Pancreas (tissue), 10 donors: ENCODE results near the gene MAPK7. TPM values are rescaled to one million over a fixed set of nuclear protein-coding genes. Genes with fewer than 3 reads are reported as not detected.

Experiments used
- ATAC-seq, 4 donors: fragments of 200-7000 bp; cut with Tn5 transposase; one replicate each; pipeline versions ENCODE4 v1.8.0 to v1.9.1; 2020; ENCODE audit warnings: mild to moderate bottlenecking in 4 of 4, moderate library complexity in 4 of 4
- DNase-seq, 6 donors: peaks; one replicate each; pipeline ENCODE4 v3.0.0-alpha.2; 2020
- FAIRE-seq: peaks from 2 replicates; lab custom pipeline; 2012; peaks lifted over from hg19 to GRCh38; lab: Jason Lieb, UNC
- H3K27ac ChIP-seq, 4 donors: fragments of 200-600 bp; sonication (generic); 1 replicate in 3 of 4; 2 replicates in 1 of 4; pipeline versions ENCODE4 v1.5.0 to v1.8.0; 2020
- H3K27me3 ChIP-seq, 4 donors: fragments of 200-600 bp; one replicate each; pipeline ENCODE4 v1.8.0; 2021
- H3K36me3 ChIP-seq, 3 donors: fragments of 200-600 bp; sonication (generic) in 1 of 3; one replicate each; pipeline versions ENCODE4 v1.5.0 to v1.8.0; 2020 to 2021
- H3K4me1 ChIP-seq, 3 donors: fragments of 200-600 bp; one replicate each; pipeline ENCODE4 v1.8.0; 2021
- H3K4me3 ChIP-seq, 4 donors: fragments of 200-600 bp; sonication (generic) in 2 of 4; one replicate each; pipeline versions ENCODE4 v1.5.0 to v1.8.0; 2020 to 2021
- H3K9me3 ChIP-seq, 4 donors: fragments of 200-600 bp; one replicate each; pipeline ENCODE4 v1.8.0; 2021
- WGBS, 2 donors: extraction: QIAGEN DNeasy Blood & Tissue Kit; methylation state at CpG; one replicate each; pipeline ENCODE4 v1.1.7; 2013; 5-methylcytosine and 5-hydroxymethylcytosine counted together
- intact Hi-C, 3 donors: fragments of 100-400 bp; cut with DNase I; formaldehyde crosslinking; loops; one replicate each; pipeline versions ENCODE4 v1.11.1 to v1.14.2; 2022
- polyA plus RNA-seq, 2 donors: library from polyadenylated mRNA; stranded (reverse); fragments of 200-250 nt; gene quantifications; one replicate each; pipeline ENCODE4 v1.2.3, GENCODE V29; 2013
- total RNA-seq, 6 donors: library from RNA; stranded (reverse); fragmentation: NEBNext Ultra II Directional in 4 of 6; extraction: Animal tissue kit (Norgen Biotek cat#: 25700) in 4 of 6; gene quantifications; one replicate each; pipeline versions ENCODE4 v1.2.1 to v1.2.4, GENCODE V29; 2021 to 2023
- TF ChIP-seq, protein P1 (sequence below), 4 donors: fragments of 200-600 bp; sonication (generic) in 3 of 4; IDR thresholded peaks; one replicate each; pipeline versions ENCODE4 v1.5.0 to v1.8.0; 2021; ENCODE audit warnings: antibody characterized with exemption in 4 of 4
- donor health status: healthy with polysubstance abuse.
- donor health status: DM: no; HTN: no; CAD: no; lungs with moderate emphysema.
- donor health status: DM: no; HTN: no; CAD: no.
- donor health status: control.
- donor health status: control.
- donor health status: Bipolar disorder and iron deficiency.
- donor health status: DM: yes; HTN: yes; CAD: no.
- donor health status: DM: no; HTN: no; CAD: no.
- donor health status: DM: no; HTN: no; CAD: no.
- donor health status: DM: yes; HTN: yes; CAD: no.

The MAPK7 gene
- total and polyA plus RNA-seq, 8 donors, result 3.4 to 10.5 (median 7.9) TPM

DNA sequence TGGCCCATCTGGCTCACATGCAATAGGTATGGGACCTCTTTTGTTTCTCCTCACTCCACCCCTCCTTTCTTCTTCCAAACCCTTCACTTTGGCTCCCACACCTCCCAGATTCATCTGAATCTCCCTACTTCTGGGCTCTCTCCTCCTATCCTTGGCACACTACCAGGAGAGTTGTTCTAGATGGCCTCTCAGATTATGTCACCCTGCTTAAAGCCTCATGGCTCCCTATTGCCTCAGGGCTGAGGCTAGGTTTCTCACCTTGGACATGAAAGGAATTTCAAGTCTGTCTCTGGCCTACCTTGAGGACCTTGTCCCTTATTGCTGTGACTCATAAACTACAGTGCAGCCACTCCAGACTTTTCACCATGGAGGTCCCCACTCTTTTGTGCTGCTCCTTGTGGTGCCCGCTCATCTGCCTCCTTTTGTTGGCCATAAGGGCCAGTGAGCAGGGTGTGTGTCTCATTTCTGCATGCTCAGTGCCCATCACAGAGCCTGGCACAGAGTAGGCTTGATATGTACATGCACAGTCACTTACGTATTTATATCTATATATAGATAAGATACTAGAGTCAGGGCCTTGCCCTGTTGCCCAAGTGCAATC lies 9.7 kb downstream of the MAPK7 start:
- no peaks in the 10 kb centered on the region for H3K4me1 ChIP-seq
- no peaks in the 10 kb centered on the region for H3K27me3 ChIP-seq
- no peaks in the 10 kb centered on the region for H3K9me3 ChIP-seq
- FAIRE-seq (no peak), DNase-seq (no peak), ATAC-seq (peak in 3 of 4 donors; percentile 14 to 29 (median 28))
- no peaks in the 10 kb centered on the region for H3K36me3 ChIP-seq
- H3K4me3 ChIP-seq, result no peak overlapping the region
- 67 to 76% methylated on average over 2 of the region's 2 CpGs for WGBS, 2 donors
- TF ChIP-seq, protein P1, sequence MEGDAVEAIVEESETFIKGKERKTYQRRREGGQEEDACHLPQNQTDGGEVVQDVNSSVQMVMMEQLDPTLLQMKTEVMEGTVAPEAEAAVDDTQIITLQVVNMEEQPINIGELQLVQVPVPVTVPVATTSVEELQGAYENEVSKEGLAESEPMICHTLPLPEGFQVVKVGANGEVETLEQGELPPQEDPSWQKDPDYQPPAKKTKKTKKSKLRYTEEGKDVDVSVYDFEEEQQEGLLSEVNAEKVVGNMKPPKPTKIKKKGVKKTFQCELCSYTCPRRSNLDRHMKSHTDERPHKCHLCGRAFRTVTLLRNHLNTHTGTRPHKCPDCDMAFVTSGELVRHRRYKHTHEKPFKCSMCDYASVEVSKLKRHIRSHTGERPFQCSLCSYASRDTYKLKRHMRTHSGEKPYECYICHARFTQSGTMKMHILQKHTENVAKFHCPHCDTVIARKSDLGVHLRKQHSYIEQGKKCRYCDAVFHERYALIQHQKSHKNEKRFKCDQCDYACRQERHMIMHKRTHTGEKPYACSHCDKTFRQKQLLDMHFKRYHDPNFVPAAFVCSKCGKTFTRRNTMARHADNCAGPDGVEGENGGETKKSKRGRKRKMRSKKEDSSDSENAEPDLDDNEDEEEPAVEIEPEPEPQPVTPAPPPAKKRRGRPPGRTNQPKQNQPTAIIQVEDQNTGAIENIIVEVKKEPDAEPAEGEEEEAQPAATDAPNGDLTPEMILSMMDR (IDR thresholded peaks at IDR 0.05), result no peak
- intact Hi-C loops, result no loop called here
- H3K27ac ChIP-seq, result no peak overlapping the region

DNA sequence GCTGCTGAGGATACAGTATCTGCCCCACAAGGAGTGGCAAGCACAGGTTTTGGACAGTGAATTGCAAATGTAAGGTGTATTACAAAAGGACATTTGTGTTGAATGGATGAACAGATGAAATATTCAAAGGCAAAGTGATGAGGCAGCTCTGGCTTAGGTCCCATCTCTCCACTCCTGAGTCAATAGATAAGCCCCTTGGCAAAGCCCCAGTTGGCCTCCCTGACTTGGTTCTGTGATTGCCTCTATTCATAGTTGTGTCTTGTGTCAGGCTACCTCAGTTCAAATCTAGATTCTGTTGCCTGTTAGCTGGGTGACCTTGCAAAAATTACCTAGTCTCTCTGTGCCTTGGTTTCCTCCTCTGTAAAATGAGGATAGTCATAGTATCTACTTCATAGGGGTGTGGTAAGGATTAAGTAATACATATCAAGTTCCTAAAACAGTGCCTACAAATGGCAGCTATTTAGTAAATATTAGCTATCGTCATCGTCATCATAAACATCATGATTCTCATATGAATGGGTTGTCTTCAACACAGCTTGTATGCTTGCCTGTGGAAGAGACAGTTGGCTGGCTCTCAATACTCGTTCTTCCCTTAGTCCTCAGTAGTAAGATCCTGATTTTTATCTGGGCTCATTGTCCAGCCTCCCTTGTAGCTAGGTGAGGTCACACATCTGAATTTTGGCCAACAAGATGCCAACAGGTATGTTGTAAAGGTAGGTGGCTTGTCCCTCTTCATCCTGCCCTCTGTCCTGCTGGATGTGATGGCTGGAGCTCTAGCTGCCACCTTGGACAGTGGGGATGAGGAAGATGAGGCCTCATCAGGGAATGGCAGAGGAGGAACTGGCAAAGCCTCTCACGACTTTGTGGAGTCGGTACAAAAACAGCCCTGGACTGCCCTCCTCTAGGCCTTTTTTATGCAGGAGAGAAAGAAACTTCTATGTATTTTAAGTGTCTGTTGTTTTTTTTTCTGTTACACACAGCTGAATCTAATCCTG lies 10.8 kb downstream of the MAPK7 start:
- intact Hi-C loops, result no loop called here
- Histone ChIP-seq H3K9me3 (no peaks in the 10 kb centered on the region), H3K4me3 (no peak overlapping the region), H3K27me3 (no peaks in the 10 kb centered on the region), H3K27ac (no peak overlapping the region), H3K36me3 (no peaks in the 10 kb centered on the region), H3K4me1 (no peaks in the 10 kb centered on the region)
- TF ChIP-seq, protein P1 (IDR thresholded peaks at IDR 0.05), result no peak
- WGBS, 2 donors, result 73 to 80% methylated on average over 5 of the region's 5 CpGs
- ATAC-seq (no peak), FAIRE-seq (no peak), DNase-seq (no peak)

DNA sequence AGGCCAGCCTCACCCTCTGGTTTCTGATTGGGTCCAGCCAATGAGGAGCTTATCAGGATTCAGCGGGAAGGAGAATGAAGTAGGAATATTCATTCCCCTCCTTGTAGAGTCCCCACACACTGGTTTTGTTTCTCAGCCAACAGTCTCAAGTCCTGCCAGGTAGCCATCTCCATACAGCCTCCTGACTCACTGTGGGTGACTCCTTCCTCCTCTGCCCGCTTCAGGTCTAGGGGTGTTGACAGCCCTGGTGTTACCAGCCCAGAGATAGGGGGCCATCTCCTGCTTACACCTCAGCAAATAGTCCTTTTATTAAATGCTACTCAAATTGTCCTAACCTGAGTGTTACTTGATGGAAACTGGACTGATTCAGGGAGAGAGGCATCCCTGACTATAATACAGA lies 12.7 kb downstream of the MAPK7 start:
- Histone ChIP-seq H3K27me3 (no peaks in the 10 kb centered on the region), H3K4me3 (no peak overlapping the region), H3K36me3 (no peaks in the 10 kb centered on the region), H3K4me1 (no peaks in the 10 kb centered on the region), H3K27ac (no peak overlapping the region), H3K9me3 (no peaks in the 10 kb centered on the region)
- ATAC-seq, result no peak
- TF ChIP-seq, protein P1 (IDR thresholded peaks at IDR 0.05), result no peak
- no peak for FAIRE-seq
- WGBS, 2 donors, result 74 to 85% methylated on average over 2 of the region's 2 CpGs
- intact Hi-C loops, result no loop called here
- no peak for DNase-seq

DNA sequence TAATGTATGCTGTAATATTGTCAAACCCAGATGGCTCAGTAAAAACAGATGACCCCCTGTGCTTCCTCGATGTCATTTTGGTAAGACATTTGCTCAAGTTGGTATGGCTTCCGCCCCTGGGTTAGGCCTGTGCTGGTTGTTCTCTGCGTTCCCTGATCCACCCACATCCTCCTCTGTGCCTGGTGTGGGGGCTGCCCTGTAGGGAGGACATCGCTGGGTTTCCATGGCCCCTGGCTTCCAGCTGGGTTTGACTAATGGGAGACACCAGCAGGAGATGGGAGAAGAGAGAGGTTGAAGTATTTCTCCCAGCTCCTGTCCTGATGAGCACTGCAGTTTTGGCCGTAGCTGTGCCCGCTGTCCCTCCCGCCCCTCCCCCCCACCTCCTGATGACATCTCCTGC lies 13.1 kb downstream of the MAPK7 start:
- FAIRE-seq, result no peak
- Histone ChIP-seq H3K27ac (no peak overlapping the region), H3K9me3 (no peaks in the 10 kb centered on the region), H3K36me3 (no peaks in the 10 kb centered on the region), H3K4me1 (no peaks in the 10 kb centered on the region), H3K4me3 (no peak overlapping the region), H3K27me3 (no peaks in the 10 kb centered on the region)
- 70 to 81% methylated on average over 7 of the region's 7 CpGs for WGBS, 2 donors
- DNase-seq, result no peak
- intact Hi-C loops, result no loop called here
- TF ChIP-seq, protein P1 (IDR thresholded peaks at IDR 0.05), result no peak
- ATAC-seq, result no peak
